ENCODE data around the gene SH3BP5L.
A peak's percentile ranks its signal among the peaks of the same experiment; 100 is the strongest.

Gene SH3BP5L

DNA sequence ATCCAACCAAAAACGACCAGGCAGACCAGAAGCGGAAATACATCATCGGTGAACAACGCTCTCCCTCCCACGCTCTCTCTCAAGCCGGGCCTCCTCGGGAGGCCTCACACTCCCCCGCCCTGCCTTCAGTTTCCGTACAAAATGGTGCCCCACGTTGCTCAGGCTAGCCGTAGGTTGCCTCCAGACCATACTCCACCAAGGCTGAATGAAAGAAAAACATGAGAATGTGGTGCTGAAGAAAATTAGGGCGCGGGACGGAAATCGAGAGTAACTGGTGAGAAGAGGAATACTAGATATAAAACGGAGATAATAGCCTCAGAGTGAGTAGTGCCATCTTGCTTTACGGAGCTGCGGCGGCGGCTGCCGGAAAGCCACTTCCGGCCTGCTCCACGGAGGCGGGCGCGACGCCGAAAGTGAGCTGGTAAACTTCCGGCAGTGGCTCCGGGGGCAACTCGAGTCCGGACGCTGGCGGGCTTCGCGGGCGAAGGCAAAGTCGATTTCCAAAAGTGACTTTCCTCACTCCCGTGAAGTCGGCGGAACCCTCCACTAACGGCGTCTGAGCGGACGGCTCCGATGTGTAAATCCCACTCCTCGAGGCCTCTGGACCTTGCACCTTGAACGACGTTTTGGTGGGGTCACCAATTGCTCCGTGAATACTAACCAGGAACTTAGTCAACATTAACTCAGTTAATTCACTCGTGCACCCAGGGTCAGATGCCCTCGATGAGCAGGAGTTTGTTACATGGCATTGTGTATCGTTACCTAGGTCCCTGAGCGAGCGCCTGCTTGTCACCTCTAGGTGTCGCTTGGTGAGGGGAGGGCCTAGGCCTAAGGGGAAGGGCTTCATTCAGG is at the start of gene SH3BP5L:
Gene SH3BP5L, minus strand, starts transcription at position 7 of the 852 bp plus-strand sequence. CDS start 980 bp downstream, outside the sequence.
- DNase-seq (ENCODE audit: low read depth in 4 of 4, low spot score in 1 of 4): peak; percentile 72 to 84 (median 78)

DNA sequence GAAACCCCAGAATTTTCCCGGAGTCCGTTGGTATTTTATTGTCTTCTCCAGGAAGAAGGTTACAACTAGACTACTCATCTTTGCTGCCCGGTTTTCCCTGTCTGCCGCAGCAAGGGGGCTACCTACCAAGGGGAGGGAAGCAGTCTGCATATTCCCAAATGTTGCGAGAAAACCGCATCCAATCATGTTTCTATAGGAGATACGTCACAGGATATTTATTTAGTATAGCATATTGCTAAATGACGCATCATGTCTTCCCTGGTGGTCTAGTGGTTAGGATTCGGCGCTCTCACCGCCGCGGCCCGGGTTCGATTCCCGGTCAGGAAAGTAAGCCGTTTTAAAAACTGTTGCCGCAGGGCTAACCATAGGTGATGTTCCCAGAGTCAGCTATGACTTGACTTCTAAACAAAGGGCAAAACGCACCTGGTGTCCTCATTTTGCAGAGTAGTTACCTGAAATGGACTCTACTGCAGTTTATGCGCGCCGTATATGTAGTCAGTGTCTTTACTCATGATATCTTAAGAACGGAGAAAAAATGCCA is 48.3 kb upstream of the SH3BP5L start:
- DNase-seq (ENCODE audit: low read depth in 4 of 4, low spot score in 1 of 4): peak; percentile 54 to 78 (median 72)

DNA sequence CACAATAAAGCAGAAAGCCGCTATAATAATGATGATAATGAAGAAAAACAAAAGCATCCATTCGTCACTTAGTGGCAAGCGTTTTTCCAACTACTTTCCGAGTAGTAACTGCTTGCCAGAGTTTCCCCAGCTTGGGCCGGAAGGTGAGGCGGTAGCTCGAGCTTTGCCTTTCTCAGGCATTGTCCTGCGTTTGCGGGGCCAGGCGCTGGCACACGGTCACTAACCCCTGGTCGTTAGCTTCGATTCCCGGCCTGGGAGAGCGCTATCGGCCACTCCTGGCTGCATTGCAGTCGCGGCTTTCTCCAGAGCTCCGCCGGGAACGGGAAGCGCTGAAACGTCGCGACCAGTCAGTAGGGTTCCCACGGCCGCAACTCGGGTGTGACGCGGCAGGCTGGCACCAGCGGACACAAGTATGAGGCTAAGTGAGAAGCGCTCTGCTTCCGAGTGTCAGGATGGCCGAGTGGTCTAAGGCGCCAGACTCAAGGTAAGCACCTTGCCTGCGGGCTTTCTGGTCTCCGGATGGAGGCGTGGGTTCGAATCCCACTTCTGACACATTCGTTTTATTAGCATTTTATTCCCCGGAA is 47.8 kb upstream of the SH3BP5L start:
- peak; percentile 90 to 99 (median 92) for DNase-seq (ENCODE audit: low read depth in 4 of 4, low spot score in 1 of 4)

DNA sequence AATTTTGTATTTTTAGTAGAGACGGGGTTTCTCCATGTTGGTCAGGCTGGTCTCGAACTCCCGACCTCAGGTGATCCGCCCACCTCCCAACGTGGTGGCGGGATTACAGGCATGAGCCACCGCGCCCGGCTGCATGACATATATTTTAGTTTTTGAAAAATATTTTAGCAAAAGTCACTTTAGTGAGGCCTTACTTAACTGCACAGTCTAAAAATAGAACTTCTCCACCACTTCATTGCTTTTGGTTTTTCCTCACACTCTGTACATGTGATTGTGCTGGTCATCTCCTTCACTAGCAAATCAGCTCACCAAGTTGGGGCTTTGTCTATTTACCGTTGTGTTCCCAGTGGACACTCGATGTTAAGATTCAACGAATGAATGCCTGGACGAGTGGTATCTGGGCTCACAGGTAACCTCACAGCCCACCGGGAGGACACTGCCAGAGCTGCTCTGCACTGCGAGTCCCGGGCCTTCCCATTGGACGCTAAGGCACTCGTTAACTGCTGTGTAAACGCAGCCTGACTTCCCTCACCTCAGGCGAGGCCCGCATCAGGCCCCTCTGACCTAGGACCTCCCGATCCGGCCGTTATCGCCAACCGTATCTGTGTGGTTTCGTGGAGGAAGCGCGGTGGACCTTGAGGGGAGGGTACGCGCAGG is 47.2 kb upstream of the SH3BP5L start:
- peak in 2 of 4 experiments; percentile 31 to 45 for DNase-seq (ENCODE audit: low read depth in 4 of 4, low spot score in 1 of 4)

DNA sequence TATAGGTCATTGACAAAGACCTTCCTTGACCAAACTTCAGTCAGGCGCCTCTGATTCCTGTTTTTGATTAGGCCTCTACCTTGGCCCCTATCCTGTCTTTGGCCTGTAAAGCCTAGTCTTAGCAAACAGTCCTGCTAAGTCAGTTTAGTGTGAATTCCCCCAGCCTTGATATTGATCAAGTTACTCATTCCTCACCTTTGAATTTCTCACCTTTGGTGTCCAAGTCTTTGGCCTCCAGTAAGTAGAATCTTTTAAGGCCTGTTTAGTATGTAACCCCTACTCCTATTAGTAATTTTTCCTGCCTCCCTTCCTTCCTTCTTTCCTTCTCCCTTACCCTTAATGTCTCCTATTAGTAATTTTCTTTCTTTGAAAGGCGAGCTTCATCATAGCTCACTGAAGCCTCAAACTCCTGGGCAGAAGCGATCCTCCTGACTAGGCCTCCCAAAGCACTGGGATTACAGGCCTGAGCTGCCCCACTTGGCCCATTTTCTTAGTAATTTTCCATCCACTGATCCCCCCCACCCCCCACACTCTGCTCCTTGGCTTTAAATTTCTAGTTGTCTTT is 46.2 kb upstream of the SH3BP5L start:
- no peak for DNase-seq (ENCODE audit: low read depth in 4 of 4, low spot score in 1 of 4)

DNA sequence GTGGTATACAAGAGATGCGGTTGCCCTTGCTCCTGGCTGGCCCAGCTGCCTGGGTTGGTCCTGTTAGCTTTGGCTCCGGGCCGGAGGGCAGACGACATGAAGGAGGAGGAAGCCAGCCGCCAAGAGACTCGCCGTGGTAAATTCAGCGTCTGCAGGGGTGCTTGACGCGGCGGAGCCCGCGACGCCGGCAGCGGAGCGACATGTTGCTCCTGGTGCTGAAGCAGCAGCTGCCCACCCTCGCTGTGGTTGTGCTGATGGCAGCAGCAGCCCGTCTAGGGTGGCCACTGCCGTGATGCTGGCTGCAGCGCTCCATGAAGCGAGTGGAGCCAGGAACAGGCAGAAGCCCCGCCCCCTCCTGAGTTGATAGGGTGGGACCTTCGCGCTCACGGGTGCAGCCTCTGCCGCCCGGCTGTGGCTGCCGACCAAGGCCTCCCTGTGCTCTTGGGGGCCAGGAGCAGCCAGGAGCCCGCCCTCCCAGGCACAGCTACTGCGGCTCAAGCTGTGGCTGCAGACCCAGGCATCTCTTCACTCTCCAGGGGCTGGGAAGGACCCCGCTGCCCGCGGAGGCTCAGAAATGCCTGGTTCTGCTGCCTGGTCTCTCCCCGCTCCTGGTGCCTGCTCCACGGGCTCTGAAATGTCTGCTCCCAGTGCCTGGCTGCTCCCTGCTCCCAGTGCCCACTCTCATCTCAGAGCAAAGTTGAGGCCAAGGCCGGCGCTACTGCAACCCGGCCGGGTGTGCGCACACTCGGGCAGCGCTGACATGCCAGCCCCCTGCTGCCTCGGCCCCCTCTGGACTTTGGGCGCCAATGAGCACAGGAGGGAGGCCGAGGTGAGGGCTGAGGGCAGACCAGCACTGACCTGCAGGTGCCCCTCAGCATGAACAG is 37.5 kb upstream of the SH3BP5L start:
- peak; percentile 64 to 83 (median 74) for DNase-seq (ENCODE audit: low read depth in 4 of 4, low spot score in 1 of 4)

DNA sequence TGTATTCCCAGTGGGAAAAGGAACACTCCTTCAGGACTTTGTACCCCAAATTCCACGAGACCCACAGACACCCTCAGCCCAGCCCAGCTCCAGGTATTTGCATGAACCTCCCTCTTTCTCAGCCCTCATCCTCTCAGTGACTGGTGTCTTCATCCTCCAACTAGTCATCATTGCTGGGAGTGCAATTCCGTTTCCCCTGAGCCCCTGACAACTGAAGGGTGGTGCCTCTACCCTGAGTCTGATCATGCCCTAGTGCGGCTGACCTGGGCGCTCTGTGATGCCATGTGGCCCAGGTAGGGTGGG is 36.9 kb upstream of the SH3BP5L start:
- DNase-seq (ENCODE audit: low read depth in 4 of 4, low spot score in 1 of 4): no peak

DNA sequence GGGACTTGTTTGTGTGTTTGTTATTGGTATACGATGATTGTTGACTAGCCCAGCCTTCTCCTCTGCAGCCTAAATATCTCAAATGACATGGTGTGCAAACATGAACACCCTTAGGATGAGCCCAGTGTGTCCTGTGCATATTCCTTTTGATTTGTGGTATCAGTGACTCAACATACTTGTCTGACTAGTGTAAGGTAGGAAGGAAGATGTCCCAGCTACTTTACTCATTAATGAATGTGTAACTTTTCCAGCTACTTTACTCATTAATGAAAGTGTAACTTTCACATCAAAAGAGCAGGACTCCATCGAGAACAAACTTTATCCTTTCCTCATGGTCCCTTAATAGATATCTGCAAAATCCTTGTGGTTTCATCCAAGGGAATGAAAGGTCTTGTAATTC is 35.9 kb upstream of the SH3BP5L start:
- no peak for DNase-seq (ENCODE audit: low read depth in 4 of 4, low spot score in 1 of 4)

DNA sequence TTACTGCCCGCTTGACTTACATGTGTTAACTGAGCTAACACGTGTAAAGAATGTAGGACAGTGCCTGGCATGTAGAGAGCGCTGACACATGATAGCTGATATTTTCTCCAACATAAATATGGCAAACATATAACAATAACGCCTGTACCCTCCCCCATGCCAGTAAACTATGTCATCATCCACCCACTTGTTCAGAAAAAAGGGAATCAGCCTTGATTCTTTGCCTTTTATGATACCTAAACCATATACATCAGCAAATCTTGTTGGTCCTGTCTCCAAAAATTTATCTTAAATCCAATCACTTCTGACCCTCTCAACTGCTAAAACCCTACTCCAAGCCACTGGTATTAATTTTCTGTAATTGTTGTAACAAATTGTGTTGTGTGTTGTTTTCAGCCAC is 34.3 kb upstream of the SH3BP5L start:
- no peak for DNase-seq (ENCODE audit: low read depth in 4 of 4, low spot score in 1 of 4)

DNA sequence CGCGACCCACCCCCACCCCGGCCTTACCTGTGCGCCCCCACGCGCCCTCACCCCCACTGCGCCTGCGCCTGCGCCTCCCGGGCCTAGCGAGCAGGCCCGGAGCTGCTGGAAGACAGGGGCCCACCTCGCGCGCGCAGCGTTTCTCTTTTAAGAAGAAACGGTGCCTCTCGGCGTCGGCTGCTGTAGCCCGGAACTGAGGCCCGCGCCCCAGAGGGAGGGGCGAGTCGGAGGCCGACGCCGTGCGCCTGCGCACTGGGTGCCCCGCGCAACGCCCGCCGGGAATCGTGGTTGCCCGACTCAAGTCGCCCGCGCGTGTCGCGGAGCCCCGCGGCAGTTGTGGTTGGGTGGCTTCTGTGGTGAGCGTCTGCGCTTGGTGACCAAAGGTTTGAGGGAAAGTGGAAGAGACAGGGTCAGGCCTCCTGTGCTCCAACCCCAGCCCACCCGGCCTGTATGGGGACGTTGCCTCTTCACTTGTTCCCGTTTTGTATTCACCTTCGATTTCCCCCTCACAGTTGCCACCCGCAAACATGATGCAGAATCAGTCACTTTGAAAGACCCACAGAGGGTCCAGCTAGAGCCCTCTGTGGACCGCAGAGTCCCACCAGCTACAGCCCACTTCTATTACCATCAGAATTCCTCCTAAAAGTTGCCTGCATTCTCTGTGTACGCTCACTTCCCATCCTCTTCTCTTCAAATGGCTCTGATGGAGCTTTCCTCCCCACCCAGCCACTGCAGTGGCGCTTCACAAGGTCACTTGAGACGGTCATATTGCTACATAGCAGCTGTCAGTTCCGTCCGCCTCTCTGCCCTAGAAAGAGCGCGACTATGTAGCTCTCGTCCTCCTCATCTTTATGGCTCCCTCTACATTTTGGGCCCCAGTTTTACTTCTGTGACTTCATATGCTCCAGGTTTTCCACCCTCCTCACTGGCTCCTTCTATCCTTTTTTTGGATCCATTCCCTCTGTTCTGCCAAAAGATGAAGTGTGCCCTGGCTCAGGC is 33.5 kb upstream of the SH3BP5L start, which contains the start of gene ZNF692:
Gene ZNF692, minus strand, starts transcription at position 195 of the 999 bp plus-strand sequence. CDS start 776 bp downstream, outside the sequence.
- DNase-seq (ENCODE audit: low read depth in 4 of 4, low spot score in 1 of 4): peak; percentile 89 to 96 (median 92)

DNA sequence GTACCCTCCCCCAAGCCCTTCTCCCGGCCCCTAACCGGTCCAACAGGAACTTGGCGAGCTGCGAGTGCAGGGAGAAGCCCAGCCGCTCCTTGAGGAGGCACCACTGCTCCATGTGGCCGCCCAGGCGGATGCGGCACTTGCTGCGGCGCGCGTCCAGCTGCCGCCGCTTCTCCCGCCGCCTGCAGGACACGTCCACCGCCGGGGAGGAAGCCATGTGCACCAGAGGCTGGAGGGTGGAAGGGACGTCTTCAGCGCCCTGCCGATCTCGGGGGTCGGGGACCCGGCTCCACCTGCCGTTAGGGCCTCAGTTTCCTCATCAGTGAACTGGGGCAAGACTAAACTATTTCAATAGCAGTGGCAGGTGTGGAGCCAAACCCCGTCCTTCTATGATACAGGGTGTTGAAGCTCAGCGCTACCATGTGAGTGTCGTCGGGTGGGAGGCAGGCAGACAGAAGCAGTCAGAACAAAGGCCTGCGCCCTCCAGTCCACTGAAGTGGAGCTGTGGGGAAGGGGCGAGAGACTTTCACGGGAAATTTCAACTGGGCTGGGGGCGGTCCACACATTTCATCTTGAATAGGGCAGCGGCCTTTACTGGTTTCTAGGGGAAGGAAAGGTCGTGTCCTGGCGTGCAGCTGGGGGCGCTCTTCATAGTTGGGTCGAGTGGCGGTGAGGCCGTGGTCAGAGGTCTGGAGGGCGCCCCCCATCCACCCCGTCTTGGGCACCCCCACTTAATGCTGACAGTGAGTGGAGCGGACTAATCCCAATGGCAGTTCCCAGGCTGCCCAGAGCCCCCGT is 32.6 kb upstream of the SH3BP5L start:
- DNase-seq (ENCODE audit: low read depth in 4 of 4, low spot score in 1 of 4): peak in 1 of 4 experiments; percentile 28

DNA sequence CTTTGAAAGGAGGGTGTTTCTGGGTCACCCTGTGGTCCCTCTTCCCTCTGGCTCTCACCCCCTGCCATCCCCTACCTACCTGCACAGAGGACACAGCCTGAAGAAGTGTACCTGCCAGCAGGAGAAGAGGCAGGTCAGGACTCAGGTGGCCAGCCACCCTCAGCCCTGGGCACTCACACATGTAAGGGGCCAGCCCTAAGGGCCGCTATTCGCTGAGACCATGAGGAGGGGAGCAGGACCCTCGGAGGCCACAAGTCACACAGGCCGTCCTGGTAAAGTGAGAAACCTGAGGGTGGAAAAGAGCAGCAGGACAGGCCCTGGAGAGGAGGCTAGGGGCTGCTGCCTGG is 32.0 kb upstream of the SH3BP5L start:
- no peak for DNase-seq (ENCODE audit: low read depth in 4 of 4, low spot score in 1 of 4)

DNA sequence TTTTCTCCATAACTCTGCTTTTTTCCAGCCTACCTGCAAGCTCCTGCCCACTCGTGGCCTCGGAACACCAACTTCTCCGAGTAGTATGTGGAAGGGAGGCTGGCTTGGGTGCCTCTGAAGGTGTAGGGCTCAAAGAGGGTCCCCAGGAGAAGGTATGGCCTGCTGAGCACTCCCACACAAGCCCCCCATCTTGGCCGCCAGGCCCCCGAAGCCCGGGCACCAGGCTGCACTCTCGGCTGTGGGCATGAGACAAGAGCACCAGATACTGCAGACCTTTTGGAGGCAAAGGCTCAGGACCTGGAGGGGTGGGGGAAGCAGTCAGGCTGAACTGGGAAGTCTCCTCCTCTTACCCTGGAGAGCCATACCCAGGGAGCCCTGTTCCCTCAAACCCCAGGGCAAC is 31.5 kb upstream of the SH3BP5L start:
- DNase-seq (ENCODE audit: low read depth in 4 of 4, low spot score in 1 of 4): no peak

DNA sequence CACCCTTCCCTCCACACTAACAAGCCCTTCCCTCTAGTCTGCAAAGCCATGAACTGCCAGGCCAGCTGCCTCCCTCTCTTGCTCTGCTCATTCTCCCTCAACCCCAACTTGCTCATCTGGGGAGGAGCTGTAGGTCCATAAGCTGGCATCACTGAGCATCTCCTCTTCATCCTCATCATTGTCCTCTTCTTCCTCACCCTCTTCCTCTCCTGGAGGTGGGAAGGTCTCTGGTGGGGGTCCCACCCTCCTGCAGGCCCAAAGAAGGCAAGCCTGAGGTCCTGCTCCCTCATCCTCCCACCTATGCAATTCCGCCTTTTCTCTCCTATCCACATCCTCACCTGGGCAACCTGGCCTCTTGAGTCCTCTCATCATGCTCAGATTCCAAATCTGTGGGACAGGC is 30.5 kb upstream of the SH3BP5L start:
- no peak for DNase-seq (ENCODE audit: low read depth in 4 of 4, low spot score in 1 of 4)

DNA sequence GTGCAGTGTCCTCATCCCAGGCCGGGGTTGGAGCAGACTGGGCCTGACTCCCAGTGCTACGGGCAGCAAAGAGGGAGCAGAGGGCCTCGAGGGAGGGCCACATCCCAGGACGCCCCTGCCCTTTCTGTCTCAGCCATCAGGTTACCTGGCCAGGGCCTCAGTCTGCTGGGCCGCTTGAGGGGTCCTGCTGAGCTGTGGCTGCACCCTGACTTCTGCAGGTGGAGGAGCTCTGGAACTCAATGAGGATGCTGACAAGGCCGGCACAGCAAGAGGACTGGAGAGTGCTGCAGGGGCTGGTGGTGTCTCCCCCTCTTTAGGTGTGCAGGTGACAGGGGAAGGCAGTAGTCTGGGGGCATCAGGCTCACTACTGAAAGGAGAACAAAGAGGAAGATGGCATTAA is 29.9 kb upstream of the SH3BP5L start:
- no peak for DNase-seq (ENCODE audit: low read depth in 4 of 4, low spot score in 1 of 4)

DNA sequence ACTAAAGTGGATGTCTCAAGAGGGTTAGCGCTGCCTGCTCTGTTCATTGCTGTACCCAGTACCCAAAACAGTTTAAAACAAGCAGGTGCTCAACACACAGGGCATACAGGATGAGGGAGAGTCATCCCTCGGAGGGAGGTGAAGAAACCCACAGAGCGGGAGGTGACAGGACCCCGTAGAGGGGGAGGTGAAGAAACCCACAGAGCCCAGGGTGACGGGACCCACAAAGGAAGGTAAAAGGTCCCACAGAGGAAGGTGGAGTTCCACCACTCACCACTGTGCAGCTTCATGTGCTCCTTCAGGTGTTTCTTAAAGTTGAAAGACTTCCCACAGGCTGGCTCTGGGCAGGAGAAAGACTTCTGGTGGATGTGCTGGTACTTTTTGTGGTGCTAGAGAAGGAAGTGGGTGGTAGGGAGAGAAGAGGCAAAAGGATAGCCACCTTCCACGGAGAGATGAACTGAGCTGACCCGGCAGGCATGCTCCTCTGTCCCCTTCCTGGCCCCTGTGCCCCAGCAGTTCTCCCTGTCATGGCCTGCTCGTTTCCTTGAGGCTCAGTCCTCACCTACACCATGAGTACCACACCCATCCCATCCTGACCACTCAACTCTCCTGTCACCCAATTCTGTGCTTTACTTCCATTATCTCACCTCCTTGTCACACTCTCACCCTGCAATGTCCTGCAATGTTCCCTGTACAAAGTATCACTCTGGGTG is 28.1 kb upstream of the SH3BP5L start:
- DNase-seq (ENCODE audit: low read depth in 4 of 4, low spot score in 1 of 4): no peak

DNA sequence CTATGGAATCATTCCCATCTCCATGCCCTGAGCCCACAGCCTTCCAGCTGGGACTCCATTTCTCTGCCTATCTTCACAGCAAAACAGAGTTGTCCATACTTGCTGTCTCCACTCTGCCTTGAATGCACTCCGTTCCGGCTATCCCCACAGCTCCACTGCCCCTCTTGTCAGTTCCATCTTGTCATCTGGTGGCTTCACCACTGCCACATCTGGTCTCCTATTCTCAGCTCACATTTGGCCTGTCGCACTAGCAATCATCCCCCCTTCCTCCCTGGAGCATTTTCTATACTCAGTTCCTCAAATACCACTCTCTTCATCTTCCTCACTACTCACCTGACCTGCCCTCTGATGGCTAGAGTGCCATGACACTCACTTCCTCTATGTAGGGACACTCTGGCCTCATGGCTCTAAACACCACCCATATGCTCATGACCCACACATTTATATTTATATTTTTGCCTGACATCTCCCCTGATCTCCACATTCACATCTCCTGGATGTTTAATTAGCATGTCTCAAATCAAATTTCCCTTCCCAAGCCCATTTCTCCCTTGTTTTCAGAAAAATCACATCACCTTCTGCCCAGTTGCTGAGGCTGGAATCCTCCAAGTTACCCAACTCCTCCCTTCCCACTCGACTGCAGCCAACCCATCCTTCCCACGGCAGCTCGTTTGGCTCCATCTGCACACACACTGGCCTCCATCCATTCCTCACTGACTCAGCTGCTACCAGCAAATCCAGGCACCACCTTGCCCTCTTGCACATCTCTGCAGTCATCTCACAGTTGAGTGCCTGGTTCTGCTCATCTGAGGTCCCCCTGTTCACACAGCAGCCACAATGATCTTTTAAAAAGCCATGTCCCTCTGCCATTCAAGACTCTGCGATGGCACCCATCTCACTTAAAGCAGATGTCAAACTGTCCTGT is 27.0 kb upstream of the SH3BP5L start:
- DNase-seq (ENCODE audit: low read depth in 4 of 4, low spot score in 1 of 4): no peak

All from stimulated activated CD4-positive, alpha-beta T cell treated with anti-CD3 and anti-CD28 coated beads, Interleukin-1b, Interleukin-23, amount 100 ng/mL, for 24 hours (primary cell).